GM18867 (cell line): ENCODE data around the gene RHPN2.
"Not testable (repeated sequence)": the region's sequence is repeated elsewhere in the genome, so short reads cannot be mapped to it uniquely, and the experiment has no call there.

ENCODE experiments used
- ATAC-seq: cut with Tn5 transposase; IDR thresholded peaks from one replicate; pipeline ENCODE4 v1.9.1; 2021; ENCODE audit warnings: mild to moderate bottlenecking, moderate library complexity; ENCODE audit not compliant: unreplicated experiment

The RHPN2 gene

GRCh38 chr19:32979807-32980206 is 84.9 kb downstream of the RHPN2 start:
- not testable (repeated sequence) for ATAC-seq

GRCh38 chr19:32977813-32978212 is 86.9 kb downstream of the RHPN2 start:
- not testable (repeated sequence) for ATAC-seq

GRCh38 chr19:32977280-32977679 is 87.4 kb downstream of the RHPN2 start:
- no peak for ATAC-seq

GRCh38 chr19:32976223-32976805 is 88.4 kb downstream of the RHPN2 start:
- no peak for ATAC-seq

- peak; percentile 98 for ATAC-seq
These were observed 92.8 kb downstream of the RHPN2 start, which contains the start of the genes CEP89 and FAAP24 for GRCh38 chr19:32971715-32972540. Gene CEP89, minus strand, starts transcription at chr19:32971958. Its CDS starts 84 bp downstream, at chr19:32971874. Gene FAAP24, plus strand, starts transcription at chr19:32972242. Its CDS starts 955 bp downstream, at chr19:32973197.

- ATAC-seq = no peak
These were observed 93.6 kb downstream of the RHPN2 start for GRCh38 chr19:32971012-32971595.

- ATAC-seq = no peak
These were observed 95.1 kb downstream of the RHPN2 start for GRCh38 chr19:32969549-32969948.

- no peak for ATAC-seq
These were observed 97.9 kb downstream of the RHPN2 start for GRCh38 chr19:32966750-32967149.

GRCh38 chr19:32945260-32945659 is 119.4 kb downstream of the RHPN2 start:
- ATAC-seq = no peak

GRCh38 chr19:32941273-32941672 is 123.4 kb downstream of the RHPN2 start:
- not testable (repeated sequence) for ATAC-seq

GRCh38 chr19:32936065-32936464 is 128.6 kb downstream of the RHPN2 start:
- no peak for ATAC-seq

GRCh38 chr19:32935629-32936028 is 129.1 kb downstream of the RHPN2 start:
- no peak for ATAC-seq

- ATAC-seq = no peak
These were observed 131.1 kb downstream of the RHPN2 start for GRCh38 chr19:32933571-32933970.

GRCh38 chr19:32930567-32930966 is 134.1 kb downstream of the RHPN2 start:
- no peak for ATAC-seq

- ATAC-seq = no peak
These were observed 135.9 kb downstream of the RHPN2 start for GRCh38 chr19:32928806-32929205.
